Measurements from ENCODE around the gene DCDC2C.

GRCh38 chr2:3681625-3682024, 21.8 kb upstream of the DCDC2C start:
- TF ChIP-seq EZH2 (IDR thresholded peaks at IDR 0.05; ENCODE audit: insufficient read depth, poor library complexity, severe bottlenecking) (no peak), EZH2phosphoT487 (IDR thresholded peaks at IDR 0.05; ENCODE audit: insufficient read depth, low read depth) (no peak)
